ENCODE measurements around the gene PCID2.

GRCh38 chr13:113207460-113207859 is 1.0 kb downstream of the PCID2 start:
- TF ChIP-seq EP300 (IDR thresholded peaks at IDR 0.05) (no peak), POLR2AphosphoS5 (IDR thresholded peaks at IDR 0.05) (no peak)

Measured in stomach (tissue), 4 donors.